Heart right ventricle (tissue), 16 donors: ENCODE data around the gene SLC39A1. TPM values are rescaled to one million over a fixed set of nuclear protein-coding genes. Genes with fewer than 3 reads are reported as not detected.

ENCODE experiments used
- ATAC-seq, 8 donors: fragments of 200-7000 bp; cut with Tn5 transposase; one replicate each; pipeline ENCODE4 v1.9.1; 2020; ENCODE audit warnings: mild to moderate bottlenecking in 8 of 8, moderate library complexity in 8 of 8, moderate number of reproducible peaks in 1 of 8
- DNase-seq, 2 donors: peaks; one replicate each; pipeline ENCODE4 v3.0.0-alpha.2; 2020
- H3K27ac ChIP-seq, 10 donors: fragments of 200-600 bp; sonication (generic) in 2 of 10; one replicate each; pipeline versions ENCODE4 v1.5.0 to v1.8.0; 2020 to 2022; ENCODE audit warnings: mild to moderate bottlenecking in 3 of 10
- H3K27me3 ChIP-seq, 7 donors: fragments of 200-600 bp; one replicate each; pipeline ENCODE4 v1.8.0; 2021 to 2022; ENCODE audit warnings: mild to moderate bottlenecking in 2 of 7
- H3K36me3 ChIP-seq, 9 donors: fragments of 200-600 bp; sonication (generic) in 1 of 9; one replicate each; pipeline versions ENCODE4 v1.5.0 to v1.8.0; 2020 to 2022; ENCODE audit warnings: mild to moderate bottlenecking in 2 of 9
- H3K4me1 ChIP-seq, 9 donors: fragments of 200-600 bp; sonication (generic) in 1 of 9; one replicate each; pipeline versions ENCODE4 v1.5.0 to v1.8.0; 2020 to 2022; ENCODE audit warnings: mild to moderate bottlenecking in 4 of 9
- H3K4me3 ChIP-seq, 10 donors: fragments of 200-600 bp; sonication (generic) in 2 of 10; one replicate each; pipeline versions ENCODE4 v1.5.0 to v1.8.0; 2020 to 2022; ENCODE audit warnings: mild to moderate bottlenecking in 7 of 10, moderate library complexity in 2 of 10
- H3K9me3 ChIP-seq, 11 donors: fragments of 200-600 bp in 10 of 11; sonication (generic) in 2 of 11; one replicate each; pipeline versions ENCODE4 v1.5.0 to v1.8.0; 2013 to 2022; ENCODE audit warnings: mild to moderate bottlenecking in 2 of 11, control low read depth in 1 of 11, moderate library complexity in 1 of 11
- CTCF ChIP-seq, 9 donors: fragments of 200-600 bp; sonication (generic) in 2 of 9; IDR thresholded peaks; one replicate each; pipeline versions ENCODE4 v1.5.0 to v1.8.0; 2021 to 2022; ENCODE audit warnings: antibody characterized with exemption in 9 of 9, mild to moderate bottlenecking in 5 of 9, moderate library complexity in 1 of 9
- WGBS, 2 donors: extraction: QIAGEN DNeasy Blood & Tissue Kit; methylation state at CpG; one replicate each; pipeline ENCODE4 v1.1.7; 2013; ENCODE audit warnings: inconsistent platforms in 1 of 2; 5-methylcytosine and 5-hydroxymethylcytosine counted together
- intact Hi-C, 10 donors: fragments of 100-400 bp; cut with DNase I; formaldehyde crosslinking; loops; one replicate each; pipeline versions ENCODE4 v1.11.1 to v1.14.2; 2022
- polyA plus RNA-seq, 2 donors: library from polyadenylated mRNA; stranded (reverse); fragments of 200-250 nt; gene quantifications; one replicate each; pipeline ENCODE4 v1.2.3, GENCODE V29; 2013
- total RNA-seq, 10 donors: library from RNA; stranded (reverse); fragmentation: NEBNext Ultra II Directional in 3 of 10; extraction: Animal tissue kit (Norgen Biotek cat#: 25700) in 3 of 10; gene quantifications; one replicate each; pipeline versions ENCODE4 v1.2.1 to v1.2.4, GENCODE V29; 2021 to 2023
- donor health status: Arrhythmogenic right ventricular cardiomyopathy.
- donor health status: ischemic (EF 13 %, LVEDD 7.1; RV severe dilation, severe dysfunction).
- donor health status: healthy with polysubstance abuse.
- donor health status: DM: no; HTN: yes; CAD: no.
- donor health status: DM: no; HTN: no; CAD: no.
- donor health status: ischemic (EF 25% LVEDD 6.9; RV normal size, moderate dysfunction).
- donor health status: ischemic (EF 25% LVEDD 5.7; RV mildly dilated, moderate dysfunction).
- donor health status: healthy.
- donor health status: DM: yes; HTN: yes; CAD: no.
- donor health status: Ischemic cardiomyopathy.
- donor health status: ischemic (EF 35%, LVEDD 5.7; RV mildly dilated, moderate dysfunction).
- donor health status: nonischemic (EF 11% LVEDD 7.7; RV severe dilation, severe dysfunction).
- donor health status: DM: yes; HTN: yes; CAD: no.
- donor health status: PGD.
- donor health status: ischemic (EF 29% LVEDD 5.4; RV normal size, mild dysfunction).
- donor health status: nonischemic (EF 23%, LVEDD 6.1; RV moderate dilation, normal function).

SLC39A1 gene
- total and polyA plus RNA-seq, 12 donors: 24.6 to 102 (median 34.3) TPM

- no peak for TF ChIP-seq CTCF (IDR thresholded peaks at IDR 0.05)
- Histone ChIP-seq H3K4me3 (no peak overlapping the region), H3K36me3 (peaks cover 0 to 50% (median 29%) of the 10 kb centered on the region in 9 donors), H3K9me3 (no peaks in the 10 kb centered on the region), H3K27me3 (no peaks in the 10 kb centered on the region), H3K4me1 (peaks cover 0 to 19% (median 5%) of the 10 kb centered on the region in 9 donors), H3K27ac (peak overlapping the region in 6 of 10 donors; percentile 4 to 71 (median 38))
- DNase-seq: no peak
- ATAC-seq: peak in 1 of 8 donors; percentile 9
- WGBS, 2 donors: 49 to 62% methylated on average over 4 of the region's 4 CpGs
- intact Hi-C loops: no loop called here
These were observed 34.5 kb downstream of the SLC39A1 start for GRCh38 chr1:153928791-153929341.

GRCh38 chr1:153928245-153928644, 35.1 kb downstream of the SLC39A1 start:
- TF ChIP-seq CTCF (IDR thresholded peaks at IDR 0.05): no peak
- H3K4me3 ChIP-seq: no peak overlapping the region
- no peak for ATAC-seq
- H3K27me3 ChIP-seq: no peaks in the 10 kb centered on the region
- H3K9me3 ChIP-seq: no peaks in the 10 kb centered on the region
- peak overlapping the region in 6 of 10 donors; percentile 4 to 71 (median 40) for H3K27ac ChIP-seq
- peaks cover 0 to 23% (median 9%) of the 10 kb centered on the region in 9 donors for H3K4me1 ChIP-seq
- peaks cover 0 to 44% (median 22%) of the 10 kb centered on the region in 9 donors for H3K36me3 ChIP-seq
- WGBS, 2 donors: 68 to 89% methylated on average over 1 of the region's 1 CpG
- DNase-seq: no peak
- intact Hi-C loops: no loop called here

GRCh38 chr1:153926405-153926804, 36.9 kb downstream of the SLC39A1 start:
- intact Hi-C loops: no loop called here
- 83 to 85% methylated on average over 4 of the region's 4 CpGs for WGBS, 2 donors
- no peak overlapping the region for H3K4me3 ChIP-seq
- no peak for ATAC-seq
- H3K9me3 ChIP-seq: no peaks in the 10 kb centered on the region
- no peak for TF ChIP-seq CTCF (IDR thresholded peaks at IDR 0.05)
- H3K27ac ChIP-seq: no peak overlapping the region
- peaks cover 0 to 26% (median 10%) of the 10 kb centered on the region in 9 donors for H3K36me3 ChIP-seq
- H3K27me3 ChIP-seq: no peaks in the 10 kb centered on the region
- no peak for DNase-seq
- H3K4me1 ChIP-seq: peaks cover 0 to 29% (median 12%) of the 10 kb centered on the region in 9 donors

- Histone ChIP-seq H3K4me3 (peak within 1 kb of the TSS; percentile 67 to 93 (median 72)), H3K9me3 (no peaks in the 10 kb centered on the region), H3K27ac (peak within 1 kb of the TSS; percentile 82 to 94 (median 90)), H3K27me3 (no peaks in the 10 kb centered on the region), H3K36me3 (peaks cover 0 to 17% (median 0%) of the 10 kb centered on the region in 9 donors), H3K4me1 (peaks cover 10 to 51% (median 40%) of the 10 kb centered on the region in 9 donors)
- DNase-seq (peak; percentile 100), ATAC-seq (peak; percentile 97 to 99 (median 98))
- intact Hi-C loops: loop anchor here in 5 of 10 donors (2.0 to 5.0 kb wide), 5 partner anchors 22 to 126 kb away; no protein-coding TSS in a partner anchor
- 0% methylated on average over 53 of the region's 53 CpGs for WGBS, 2 donors
- TF ChIP-seq CTCF (IDR thresholded peaks at IDR 0.05): no peak
These were observed 40.1 kb downstream of the SLC39A1 start, which contains the start of gene GATAD2B for GRCh38 chr1:153922972-153923925. TSS of gene GATAD2B (minus strand) at chr1:153922972. CDS start at chr1:153828347, 94,625 bp downstream.
